Fibroblast of lung (primary cell): ENCODE results near the gene SPON1.

Experiments used
- CTCF ChIP-seq, 2 donors: IDR thresholded peaks in 1 of 2; conservative IDR thresholded peaks in 1 of 2; 1 replicate in 1 of 2; 2 replicates in 1 of 2; pipeline ENCODE4 v1.5.1; 2011 to 2012; ENCODE audit warnings: low read length in 2 of 2, control low read depth in 1 of 2, inconsistent platforms in 1 of 2, low read depth in 1 of 2, mild to moderate bottlenecking in 1 of 2
- EZH2 ChIP-seq: IDR thresholded peaks from 2 replicates; pipeline ENCODE4 v1.5.1; 2012; ENCODE audit warnings: low read length, control low read depth, mild to moderate bottlenecking; ENCODE audit errors: missing control alignments

GRCh38 chr11:14110629-14111028 is 148.1 kb downstream of the SPON1 start:
- TF ChIP-seq CTCF (conservative IDR thresholded peaks at IDR 0.05 in 1 of 2, IDR thresholded peaks at IDR 0.05 in 1 of 2; ENCODE audit: low read depth in 1 of 2, low read length in 2 of 2) (no peak), EZH2 (no peak)
